GM12872 (cell line): ENCODE measurements around the gene TRIM10.

Experiments
- CTCF ChIP-seq: IDR thresholded peaks from 3 replicates; pipeline ENCODE4 v1.5.1; 2011; ENCODE audit warnings: low read depth, mild to moderate bottlenecking, low read length, moderate library complexity; ENCODE audit not compliant: insufficient read depth

TRIM10 gene

GRCh38 chr6:30163090-30163917, 2.3 kb upstream of the TRIM10 start, which contains the start of gene TRIM15:
TSS of gene TRIM15 (plus strand) at chr6:30163546. CDS start at chr6:30163685, 139 bp downstream.
- no peak for TF ChIP-seq CTCF

GRCh38 chr6:30162265-30163089, 1.5 kb upstream of the TRIM10 start:
- TF ChIP-seq CTCF = no peak

GRCh38 chr6:30160008-30160784, 815 bp downstream of the TRIM10 start:
- TF ChIP-seq CTCF = no peak

- TF ChIP-seq CTCF = no peak
Observed at GRCh38 chr6:30158475-30159040, 2.5 kb downstream of the TRIM10 start.

GRCh38 chr6:30157999-30158398, 3.0 kb downstream of the TRIM10 start:
- no peak for TF ChIP-seq CTCF

- no peak for TF ChIP-seq CTCF
Observed at GRCh38 chr6:30157581-30157980, 3.4 kb downstream of the TRIM10 start.
